LNCAP (cell line): ENCODE measurements around the gene ABCB9.

Source experiments
- TF ChIP-seq, protein P1 (sequence below): fragments of 450-650 bp; IDR thresholded peaks from 2 replicates; pipeline ENCODE4 v1.5.1; 2017; ENCODE audit warnings: mild to moderate bottlenecking

The ABCB9 gene

DNA sequence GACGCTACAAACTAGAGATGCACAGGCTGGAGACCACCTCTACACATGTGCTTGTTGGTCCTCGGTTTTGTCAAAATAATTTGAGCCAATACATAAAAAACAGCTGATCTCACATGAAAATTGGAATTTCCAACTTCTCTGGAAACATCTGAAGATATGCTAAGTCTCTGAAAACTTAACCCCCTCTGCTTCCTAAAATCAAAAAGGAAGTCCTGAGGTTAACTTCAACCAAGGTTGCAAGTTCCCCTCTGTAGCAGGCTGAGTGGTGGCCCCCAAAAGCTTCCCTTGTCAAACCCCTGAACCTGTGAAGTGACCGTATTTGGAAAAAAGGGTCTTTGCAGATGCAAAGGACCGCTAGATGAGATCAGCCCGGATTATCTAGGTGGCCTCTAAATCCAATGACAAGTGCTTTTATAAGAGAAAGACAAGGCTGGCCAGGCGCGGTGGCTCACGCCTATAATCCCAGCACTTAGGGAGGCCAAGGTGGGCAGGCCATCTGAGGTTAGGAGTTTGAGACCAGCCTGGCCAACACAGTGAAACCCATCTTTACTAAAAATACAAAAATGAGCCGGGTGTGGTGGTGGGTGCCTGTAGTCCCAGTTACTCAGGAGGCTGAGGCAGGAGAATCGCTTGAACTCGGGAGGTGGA, 38.4 kb downstream of the ABCB9 start:
- TF ChIP-seq, protein P1, sequence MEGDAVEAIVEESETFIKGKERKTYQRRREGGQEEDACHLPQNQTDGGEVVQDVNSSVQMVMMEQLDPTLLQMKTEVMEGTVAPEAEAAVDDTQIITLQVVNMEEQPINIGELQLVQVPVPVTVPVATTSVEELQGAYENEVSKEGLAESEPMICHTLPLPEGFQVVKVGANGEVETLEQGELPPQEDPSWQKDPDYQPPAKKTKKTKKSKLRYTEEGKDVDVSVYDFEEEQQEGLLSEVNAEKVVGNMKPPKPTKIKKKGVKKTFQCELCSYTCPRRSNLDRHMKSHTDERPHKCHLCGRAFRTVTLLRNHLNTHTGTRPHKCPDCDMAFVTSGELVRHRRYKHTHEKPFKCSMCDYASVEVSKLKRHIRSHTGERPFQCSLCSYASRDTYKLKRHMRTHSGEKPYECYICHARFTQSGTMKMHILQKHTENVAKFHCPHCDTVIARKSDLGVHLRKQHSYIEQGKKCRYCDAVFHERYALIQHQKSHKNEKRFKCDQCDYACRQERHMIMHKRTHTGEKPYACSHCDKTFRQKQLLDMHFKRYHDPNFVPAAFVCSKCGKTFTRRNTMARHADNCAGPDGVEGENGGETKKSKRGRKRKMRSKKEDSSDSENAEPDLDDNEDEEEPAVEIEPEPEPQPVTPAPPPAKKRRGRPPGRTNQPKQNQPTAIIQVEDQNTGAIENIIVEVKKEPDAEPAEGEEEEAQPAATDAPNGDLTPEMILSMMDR, result no peak

DNA sequence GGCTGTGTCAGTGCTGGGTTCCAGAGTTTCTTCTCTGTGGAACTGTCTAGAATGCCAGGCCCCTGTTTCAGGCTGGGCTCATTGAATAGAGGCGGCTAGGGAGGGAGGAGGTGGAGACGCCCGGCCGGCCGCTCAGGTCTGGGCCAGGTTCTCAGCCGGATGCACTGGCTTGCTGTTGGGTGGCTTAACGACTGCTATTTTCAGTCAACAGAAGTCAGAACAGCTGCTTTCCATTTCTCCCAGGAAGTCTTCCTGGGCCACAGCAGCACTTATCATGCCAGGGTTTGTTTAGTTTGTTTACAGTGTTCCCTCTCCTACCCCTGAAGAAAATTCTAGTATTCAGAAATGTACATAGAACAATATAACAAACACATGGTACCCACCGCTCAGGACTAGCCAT, 44.3 kb downstream of the ABCB9 start:
- TF ChIP-seq, protein P1, result no peak

DNA sequence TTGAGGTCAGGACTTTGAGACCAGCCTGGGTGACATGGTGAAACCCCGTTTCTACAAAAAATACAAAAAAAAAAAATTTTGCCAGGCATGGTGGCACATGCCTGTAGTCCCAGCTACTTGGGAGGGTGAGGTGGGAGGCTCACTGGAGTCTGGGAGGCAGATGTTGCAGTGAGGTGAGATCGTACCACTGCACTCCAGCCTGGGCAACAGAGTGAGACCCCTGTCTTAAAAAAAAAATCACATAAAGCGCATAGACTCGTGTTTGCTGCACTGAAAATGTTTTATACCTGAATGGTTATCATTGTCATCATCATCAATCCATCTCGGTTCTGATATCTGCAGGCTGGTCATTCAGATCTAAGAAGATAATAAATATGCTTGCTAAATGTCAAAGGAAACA, 45.6 kb downstream of the ABCB9 start:
- TF ChIP-seq, protein P1, result no peak

DNA sequence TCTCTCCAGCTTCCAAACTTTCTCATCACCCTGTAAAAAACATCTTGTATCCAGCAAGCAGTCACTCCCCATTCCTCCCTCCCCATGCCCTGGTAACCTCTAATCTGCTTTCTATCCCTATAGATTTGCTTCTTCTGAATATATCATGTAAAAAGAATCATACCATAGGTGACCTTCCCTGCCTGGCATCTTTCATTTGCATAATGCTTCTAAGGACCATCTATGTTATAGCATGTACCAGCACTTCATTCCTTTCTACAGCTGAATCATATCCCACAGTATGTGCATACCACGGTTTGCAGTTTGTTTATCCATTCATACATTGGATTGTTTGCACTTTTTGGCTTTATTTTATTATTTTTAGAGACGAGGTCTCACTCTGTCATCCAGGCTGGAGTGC, 47.4 kb downstream of the ABCB9 start:
- TF ChIP-seq, protein P1, result no peak

DNA sequence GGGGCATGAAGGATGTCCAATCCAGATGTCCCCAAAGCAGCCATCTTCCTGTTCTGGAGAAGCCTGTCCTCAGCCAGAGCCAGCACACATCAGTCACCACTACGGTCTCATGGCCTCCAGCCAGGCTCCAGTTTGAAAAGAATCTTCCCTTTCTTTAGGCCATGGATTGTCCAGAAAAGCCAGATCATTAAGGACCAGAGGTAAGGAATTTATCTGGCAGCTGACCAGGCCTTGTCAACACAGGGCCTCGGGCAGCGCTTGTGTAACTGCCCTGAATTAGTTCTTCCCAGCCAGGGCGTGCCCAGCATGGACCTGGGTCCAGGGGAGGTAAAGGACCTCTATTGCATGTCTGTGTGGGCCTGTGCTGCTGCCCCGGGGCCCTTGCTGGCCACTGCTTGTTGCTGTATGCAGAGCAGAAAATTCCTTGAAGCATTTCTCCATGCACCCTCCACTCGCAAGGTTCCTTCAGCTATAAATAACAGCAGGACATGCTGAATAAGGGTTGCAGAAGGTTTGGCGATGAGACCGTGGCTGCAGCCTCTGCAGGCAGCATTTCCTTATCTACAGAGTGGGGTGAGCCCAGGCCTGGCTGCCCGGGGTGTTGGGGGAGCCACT, 48.6 kb downstream of the ABCB9 start:
- TF ChIP-seq, protein P1, result no peak

DNA sequence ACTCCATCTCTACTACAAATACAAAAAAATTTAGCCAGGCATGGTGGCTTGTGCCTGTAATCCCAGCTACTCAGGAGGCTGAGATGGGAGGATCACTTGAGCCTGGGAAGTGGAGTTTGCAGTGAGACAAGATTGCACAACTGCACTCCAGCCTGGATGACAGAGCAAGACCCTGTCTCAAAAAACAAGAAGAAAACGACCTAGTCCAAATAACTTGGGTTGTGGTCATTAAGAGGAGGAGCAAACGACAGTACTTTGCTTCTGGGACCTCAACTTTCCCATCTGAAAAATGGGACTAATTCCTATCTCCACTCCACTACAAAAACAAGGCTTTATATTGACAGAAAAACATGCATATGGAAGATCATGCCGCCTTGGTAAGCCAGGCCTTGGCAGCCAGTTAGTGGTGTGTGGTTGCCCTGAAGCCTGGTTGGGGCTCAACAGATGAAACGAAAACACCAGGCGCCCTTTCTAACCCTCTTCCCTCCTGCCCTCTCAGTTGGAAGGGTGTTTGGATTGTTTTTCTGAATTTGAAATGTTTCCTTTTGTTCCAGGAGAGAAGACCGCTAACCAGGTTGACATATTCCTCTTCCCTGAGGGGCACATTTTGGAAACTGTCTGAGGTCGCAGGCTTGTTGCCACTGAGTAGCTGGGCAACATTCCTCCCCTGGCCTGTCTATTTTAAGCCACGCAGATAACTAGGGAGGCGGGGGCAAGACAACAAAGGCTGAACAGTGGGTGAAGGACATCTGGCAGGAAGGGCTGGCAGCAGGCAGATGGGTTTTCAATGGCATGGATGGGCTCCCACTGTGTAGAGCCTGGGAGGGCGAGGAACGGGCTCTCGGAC, 56.6 kb downstream of the ABCB9 start:
- TF ChIP-seq, protein P1, result no peak

DNA sequence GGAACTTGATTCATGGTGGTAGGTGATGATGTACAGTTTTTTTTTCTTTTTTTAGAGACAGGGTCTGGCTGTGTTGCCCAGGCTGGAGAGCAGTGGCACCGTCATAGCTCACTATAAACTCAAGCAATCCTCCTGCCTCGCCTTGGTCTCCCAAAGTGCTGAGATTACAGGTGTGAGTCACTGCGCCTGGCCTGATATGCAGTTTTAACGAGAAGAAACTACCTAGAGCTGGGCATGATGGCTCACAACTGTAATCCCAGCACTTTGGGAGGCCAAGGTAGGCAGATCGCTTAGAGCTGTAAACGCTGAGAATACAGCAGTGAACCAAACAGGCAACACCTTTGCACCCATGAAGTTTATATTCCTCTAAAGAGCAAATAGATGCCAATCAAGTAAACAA, 57.3 kb downstream of the ABCB9 start:
- TF ChIP-seq, protein P1, result no peak
